Stimulated activated CD8-positive, alpha-beta memory T cell treated with anti-CD3 and anti-CD28 coated beads, Interleukin-15, amount 100 ng/mL, for 48 hours (primary cell): ENCODE measurements around the gene PLA2G4E.

Experiments used
- DNase-seq, 2 donors: peaks; one replicate each; pipeline ENCODE4 v3.0.0-alpha.2; 2020; ENCODE audit warnings: low read depth in 2 of 2

PLA2G4E gene

DNA sequence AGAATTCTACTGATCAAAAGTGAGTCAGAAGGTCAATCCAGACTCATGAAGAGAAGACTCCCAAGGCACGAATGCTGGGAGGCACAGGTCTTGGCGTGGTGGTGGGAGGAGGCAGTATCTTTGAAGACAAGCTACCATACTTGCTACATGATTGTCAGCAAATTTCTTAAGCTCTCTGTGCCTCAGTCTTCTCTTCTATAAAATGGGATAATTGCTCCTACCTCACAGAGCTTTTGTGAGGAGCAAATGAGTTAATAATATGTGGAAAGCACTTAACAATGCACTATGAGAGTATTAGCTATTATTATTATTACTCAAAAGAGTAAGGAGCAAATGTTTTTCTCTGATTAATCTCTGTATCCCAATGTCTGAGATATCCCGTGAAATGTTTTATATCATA is 84.7 kb downstream of the PLA2G4E start:
- DNase-seq = no peak

DNA sequence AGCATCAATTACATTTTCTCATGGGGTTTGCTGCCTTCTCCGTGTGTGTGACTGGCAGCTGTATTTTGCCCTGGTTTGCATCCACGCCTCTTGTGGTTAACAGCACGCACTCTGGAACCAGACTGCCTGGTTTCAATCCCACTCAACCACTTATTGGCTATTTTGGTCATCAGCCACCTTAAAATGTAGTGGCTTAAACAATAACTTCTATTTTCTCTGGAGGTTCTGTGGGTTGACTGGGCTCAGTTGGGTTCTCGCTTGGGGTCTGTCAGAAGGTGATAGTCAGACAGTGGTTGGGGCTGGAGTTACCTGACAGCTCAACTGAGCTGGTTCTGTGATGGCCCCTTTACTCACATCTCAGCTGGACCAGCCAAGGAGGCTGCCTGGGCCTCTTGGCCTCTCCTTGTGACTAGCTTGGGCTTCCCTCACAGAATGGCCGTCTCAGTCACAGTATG is 85.2 kb downstream of the PLA2G4E start:
- peak in 1 of 2 donors; percentile 31 for DNase-seq

DNA sequence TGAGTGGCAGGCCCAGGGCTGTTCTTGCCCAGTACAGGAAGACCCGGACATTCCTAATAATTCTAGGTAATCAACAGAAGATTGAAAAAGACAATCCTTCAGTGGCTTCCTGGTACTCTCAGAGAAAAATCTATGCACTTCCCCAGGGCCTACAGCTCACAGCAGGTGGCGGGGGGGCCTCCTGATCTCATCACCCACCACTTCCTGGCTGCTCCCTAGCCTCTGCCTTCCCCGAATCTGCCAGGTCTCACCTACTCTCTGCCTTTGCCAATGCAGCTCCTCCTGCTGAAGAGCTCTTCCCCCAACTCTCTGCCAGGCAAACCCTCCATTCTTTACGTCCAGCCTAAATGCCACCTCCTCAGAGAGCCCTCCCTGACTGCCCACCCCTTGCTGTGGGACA is 86.0 kb downstream of the PLA2G4E start:
- DNase-seq = peak; percentile 53 to 54

DNA sequence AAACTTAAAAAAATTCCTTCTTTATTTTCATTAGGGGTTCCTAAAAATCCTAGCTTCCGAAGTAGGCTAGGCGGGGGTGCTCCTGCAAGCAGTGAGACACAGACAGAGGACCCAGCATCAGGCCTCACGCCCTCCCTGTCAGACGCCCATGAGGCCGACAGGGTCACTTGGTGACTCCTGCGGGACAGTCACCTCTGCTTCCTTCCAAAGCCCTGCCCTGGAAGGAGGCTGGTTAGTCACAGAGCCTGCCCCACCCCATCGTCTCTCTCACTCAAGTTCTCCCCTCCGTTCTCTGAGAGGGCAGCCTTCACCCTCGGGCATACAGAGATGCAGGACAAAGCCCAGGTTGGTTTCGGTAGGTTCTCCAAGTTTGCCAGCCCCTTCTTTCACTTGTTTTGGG is 87.1 kb downstream of the PLA2G4E start:
- DNase-seq = no peak

DNA sequence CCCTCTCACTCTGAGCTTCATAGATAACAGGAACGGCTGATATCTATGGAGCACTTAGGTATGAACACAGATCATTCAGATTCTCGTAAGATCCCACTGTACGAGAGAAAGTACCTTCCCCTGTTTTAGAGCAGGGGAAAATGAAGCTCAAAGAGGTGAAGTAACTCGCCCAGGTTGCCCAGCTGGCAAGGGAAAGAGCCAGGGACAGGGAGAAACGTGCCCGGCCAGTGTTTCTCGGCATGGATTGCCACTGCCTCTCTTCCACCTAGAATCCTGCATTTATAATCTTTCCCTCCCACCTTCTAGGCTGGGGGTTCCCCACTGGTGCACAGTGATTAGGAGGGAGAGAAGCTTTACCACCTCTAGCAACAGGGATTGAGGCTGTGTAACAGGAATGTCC is 87.5 kb downstream of the PLA2G4E start:
- DNase-seq = no peak

DNA sequence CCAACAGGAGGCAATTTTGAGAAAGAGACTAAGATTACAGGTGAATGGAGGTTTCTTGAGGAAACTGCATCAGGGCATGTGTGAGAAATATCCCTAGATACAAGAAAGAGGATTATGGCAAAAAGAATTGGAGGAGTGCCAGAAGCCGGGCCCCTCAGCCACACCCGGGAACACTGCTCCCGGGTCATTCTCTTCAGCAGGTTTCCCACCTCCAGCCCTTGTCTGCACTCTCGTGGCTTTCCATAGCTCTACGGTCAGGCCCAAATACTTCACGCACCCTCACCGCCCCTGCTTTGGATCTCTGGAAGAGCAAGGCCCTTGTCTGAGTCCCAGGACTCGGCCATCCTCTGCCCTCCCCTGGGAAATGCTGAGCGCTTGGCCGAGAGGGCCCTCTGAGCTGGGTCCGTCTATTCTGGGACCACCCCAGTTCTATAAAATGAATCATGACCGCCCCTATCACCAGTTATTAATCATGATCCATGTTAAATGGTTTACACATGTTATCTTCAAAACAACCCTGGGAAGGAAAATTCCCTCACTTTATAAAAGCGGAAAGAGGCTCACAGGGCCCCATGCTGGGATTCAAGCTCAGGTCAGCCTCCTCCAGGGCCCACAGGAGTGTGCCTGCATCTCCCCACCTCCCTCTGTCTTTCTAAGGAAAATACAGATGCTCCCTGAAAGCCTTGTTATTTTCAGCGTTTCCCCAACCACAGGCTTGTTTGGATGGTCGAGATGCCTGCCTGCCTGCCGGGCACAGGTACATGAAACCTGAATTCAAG is 88.1 kb downstream of the PLA2G4E start:
- no peak for DNase-seq

DNA sequence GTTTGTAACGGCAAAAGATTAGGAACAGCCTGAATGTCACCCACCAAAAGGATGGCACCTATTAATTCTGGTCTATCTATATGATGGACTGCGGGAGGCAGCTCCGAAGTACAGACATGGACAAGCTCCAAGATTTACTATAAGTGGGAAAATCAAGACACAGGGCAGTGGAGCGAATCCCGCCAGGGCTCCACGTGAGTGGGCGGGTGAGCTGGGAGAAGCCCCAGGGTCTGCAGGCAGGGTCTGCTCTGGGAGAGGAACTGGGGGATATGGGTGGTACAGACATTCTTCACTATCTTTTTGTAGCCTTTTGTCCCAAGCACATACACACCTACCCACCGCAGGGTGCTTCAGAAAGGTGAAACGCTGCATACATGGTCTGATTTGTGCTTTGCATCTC is 88.7 kb downstream of the PLA2G4E start:
- no peak for DNase-seq
